ENCODE data around the gene PYDC1.
A peak's percentile ranks its signal among the peaks of the same experiment; 100 is the strongest.
"Not testable (repeated sequence)": the region's sequence is repeated elsewhere in the genome, so short reads cannot be mapped to it uniquely, and the experiment has no call there.

The PYDC1 gene

GRCh38 chr16:31216422-31217135, at the start of gene PYDC1:
TSS of gene PYDC1 (minus strand) at chr16:31217135. CDS start at chr16:31217028, 107 bp downstream.
- no peak for DNase-seq (ENCODE audit: low read depth)

GRCh38 chr16:31265329-31266245, 48.7 kb upstream of the PYDC1 start:
- peak; percentile 72 for DNase-seq (ENCODE audit: low read depth)

GRCh38 chr16:31262084-31262483, 45.1 kb upstream of the PYDC1 start:
- no peak for DNase-seq (ENCODE audit: low read depth)

GRCh38 chr16:31260136-31260931, 43.4 kb upstream of the PYDC1 start:
- DNase-seq (ENCODE audit: low read depth): no peak

GRCh38 chr16:31258366-31258765, 41.4 kb upstream of the PYDC1 start:
- no peak for DNase-seq (ENCODE audit: low read depth)

- no peak for DNase-seq (ENCODE audit: low read depth)
These were observed 39.5 kb upstream of the PYDC1 start for GRCh38 chr16:31256466-31256865.

- DNase-seq (ENCODE audit: low read depth): peak; percentile 4
These were observed 36.7 kb upstream of the PYDC1 start for GRCh38 chr16:31253642-31254045.

- DNase-seq (ENCODE audit: low read depth): no peak
These were observed 34.5 kb upstream of the PYDC1 start for GRCh38 chr16:31251435-31251834.

- no peak for DNase-seq (ENCODE audit: low read depth)
These were observed 33.9 kb upstream of the PYDC1 start for GRCh38 chr16:31250782-31251384.

GRCh38 chr16:31248344-31248743, 31.4 kb upstream of the PYDC1 start:
- no peak for DNase-seq (ENCODE audit: low read depth)

- DNase-seq (ENCODE audit: low read depth): no peak
These were observed 29.4 kb upstream of the PYDC1 start for GRCh38 chr16:31246296-31246695.

GRCh38 chr16:31245598-31245997, 28.7 kb upstream of the PYDC1 start:
- not testable (repeated sequence) for DNase-seq (ENCODE audit: low read depth)

GRCh38 chr16:31243734-31244670, 27.1 kb upstream of the PYDC1 start:
- DNase-seq (ENCODE audit: low read depth): no peak

- DNase-seq (ENCODE audit: low read depth): no peak
These were observed 25.3 kb upstream of the PYDC1 start for GRCh38 chr16:31242206-31242605.

GRCh38 chr16:31238041-31238440, 21.1 kb upstream of the PYDC1 start:
- DNase-seq (ENCODE audit: low read depth): no peak

- DNase-seq (ENCODE audit: low read depth): no peak
These were observed 12.6 kb upstream of the PYDC1 start for GRCh38 chr16:31229501-31229900.

GRCh38 chr16:31228206-31228605, 11.3 kb upstream of the PYDC1 start:
- DNase-seq (ENCODE audit: low read depth): no peak

- DNase-seq (ENCODE audit: low read depth): no peak
These were observed 8.3 kb upstream of the PYDC1 start for GRCh38 chr16:31225193-31225592.

GRCh38 chr16:31224092-31224955, 7.4 kb upstream of the PYDC1 start:
- no peak for DNase-seq (ENCODE audit: low read depth)

- DNase-seq (ENCODE audit: low read depth): no peak
These were observed 6.1 kb upstream of the PYDC1 start for GRCh38 chr16:31223044-31223443.
